ENCODE data around the gene MOB3C.

DNA sequence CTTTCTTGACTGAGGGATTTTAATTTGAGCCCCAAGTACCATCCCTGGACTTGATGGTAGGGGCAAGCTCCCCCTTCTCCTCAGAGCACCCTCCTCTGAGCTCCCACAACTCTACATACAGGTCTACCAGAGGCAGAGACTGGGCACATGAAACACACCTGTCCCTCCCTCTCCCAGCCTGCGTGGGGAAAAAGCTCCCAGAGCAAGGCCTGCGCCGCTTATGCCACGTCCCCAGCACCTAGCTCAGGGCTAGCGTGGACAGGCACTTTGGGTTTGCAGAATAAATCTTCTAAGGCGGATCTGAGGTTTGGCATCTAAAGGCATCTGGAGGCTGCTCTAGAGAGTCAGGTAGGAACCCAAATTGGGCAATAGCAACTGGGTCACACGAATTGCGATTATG lies 57.6 kb downstream of the MOB3C start:
- TF ChIP-seq, protein P1, sequence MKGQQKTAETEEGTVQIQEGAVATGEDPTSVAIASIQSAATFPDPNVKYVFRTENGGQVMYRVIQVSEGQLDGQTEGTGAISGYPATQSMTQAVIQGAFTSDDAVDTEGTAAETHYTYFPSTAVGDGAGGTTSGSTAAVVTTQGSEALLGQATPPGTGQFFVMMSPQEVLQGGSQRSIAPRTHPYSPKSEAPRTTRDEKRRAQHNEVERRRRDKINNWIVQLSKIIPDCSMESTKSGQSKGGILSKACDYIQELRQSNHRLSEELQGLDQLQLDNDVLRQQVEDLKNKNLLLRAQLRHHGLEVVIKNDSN (IDR thresholded peaks at IDR 0.05; ENCODE audit: borderline replicate concordance, low read depth), result no peak
- TF ChIP-seq RCOR1 (IDR thresholded peaks at IDR 0.05; ENCODE audit: low read length) (no peak), RXRA (IDR thresholded peaks at IDR 0.05; ENCODE audit: borderline replicate concordance, low read depth) (no peak), TAF1 (IDR thresholded peaks at IDR 0.05; ENCODE audit: borderline replicate concordance, low read depth, low read length) (no peak), EP300 (IDR thresholded peaks at IDR 0.05; ENCODE audit: borderline replicate concordance in 1 of 2, low read depth in 1 of 2, low read length in 1 of 2) (no peak), SIN3A (IDR thresholded peaks at IDR 0.05; ENCODE audit: borderline replicate concordance, low read depth, low read length) (no peak), ELF1 (IDR thresholded peaks at IDR 0.05) (no peak)
- TF ChIP-seq, protein P2, sequence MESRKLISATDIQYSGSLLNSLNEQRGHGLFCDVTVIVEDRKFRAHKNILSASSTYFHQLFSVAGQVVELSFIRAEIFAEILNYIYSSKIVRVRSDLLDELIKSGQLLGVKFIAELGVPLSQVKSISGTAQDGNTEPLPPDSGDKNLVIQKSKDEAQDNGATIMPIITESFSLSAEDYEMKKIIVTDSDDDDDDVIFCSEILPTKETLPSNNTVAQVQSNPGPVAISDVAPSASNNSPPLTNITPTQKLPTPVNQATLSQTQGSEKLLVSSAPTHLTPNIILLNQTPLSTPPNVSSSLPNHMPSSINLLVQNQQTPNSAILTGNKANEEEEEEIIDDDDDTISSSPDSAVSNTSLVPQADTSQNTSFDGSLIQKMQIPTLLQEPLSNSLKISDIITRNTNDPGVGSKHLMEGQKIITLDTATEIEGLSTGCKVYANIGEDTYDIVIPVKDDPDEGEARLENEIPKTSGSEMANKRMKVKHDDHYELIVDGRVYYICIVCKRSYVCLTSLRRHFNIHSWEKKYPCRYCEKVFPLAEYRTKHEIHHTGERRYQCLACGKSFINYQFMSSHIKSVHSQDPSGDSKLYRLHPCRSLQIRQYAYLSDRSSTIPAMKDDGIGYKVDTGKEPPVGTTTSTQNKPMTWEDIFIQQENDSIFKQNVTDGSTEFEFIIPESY (IDR thresholded peaks at IDR 0.05; ENCODE audit: borderline replicate concordance, low read depth), result no peak
- TF ChIP-seq, protein P3, sequence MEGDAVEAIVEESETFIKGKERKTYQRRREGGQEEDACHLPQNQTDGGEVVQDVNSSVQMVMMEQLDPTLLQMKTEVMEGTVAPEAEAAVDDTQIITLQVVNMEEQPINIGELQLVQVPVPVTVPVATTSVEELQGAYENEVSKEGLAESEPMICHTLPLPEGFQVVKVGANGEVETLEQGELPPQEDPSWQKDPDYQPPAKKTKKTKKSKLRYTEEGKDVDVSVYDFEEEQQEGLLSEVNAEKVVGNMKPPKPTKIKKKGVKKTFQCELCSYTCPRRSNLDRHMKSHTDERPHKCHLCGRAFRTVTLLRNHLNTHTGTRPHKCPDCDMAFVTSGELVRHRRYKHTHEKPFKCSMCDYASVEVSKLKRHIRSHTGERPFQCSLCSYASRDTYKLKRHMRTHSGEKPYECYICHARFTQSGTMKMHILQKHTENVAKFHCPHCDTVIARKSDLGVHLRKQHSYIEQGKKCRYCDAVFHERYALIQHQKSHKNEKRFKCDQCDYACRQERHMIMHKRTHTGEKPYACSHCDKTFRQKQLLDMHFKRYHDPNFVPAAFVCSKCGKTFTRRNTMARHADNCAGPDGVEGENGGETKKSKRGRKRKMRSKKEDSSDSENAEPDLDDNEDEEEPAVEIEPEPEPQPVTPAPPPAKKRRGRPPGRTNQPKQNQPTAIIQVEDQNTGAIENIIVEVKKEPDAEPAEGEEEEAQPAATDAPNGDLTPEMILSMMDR (IDR thresholded peaks at IDR 0.05), result no peak
- TF ChIP-seq, protein P4, sequence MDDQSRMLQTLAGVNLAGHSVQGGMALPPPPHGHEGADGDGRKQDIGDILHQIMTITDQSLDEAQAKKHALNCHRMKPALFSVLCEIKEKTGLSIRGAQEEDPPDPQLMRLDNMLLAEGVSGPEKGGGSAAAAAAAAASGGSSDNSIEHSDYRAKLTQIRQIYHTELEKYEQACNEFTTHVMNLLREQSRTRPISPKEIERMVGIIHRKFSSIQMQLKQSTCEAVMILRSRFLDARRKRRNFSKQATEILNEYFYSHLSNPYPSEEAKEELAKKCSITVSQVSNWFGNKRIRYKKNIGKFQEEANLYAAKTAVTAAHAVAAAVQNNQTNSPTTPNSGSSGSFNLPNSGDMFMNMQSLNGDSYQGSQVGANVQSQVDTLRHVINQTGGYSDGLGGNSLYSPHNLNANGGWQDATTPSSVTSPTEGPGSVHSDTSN (IDR thresholded peaks at IDR 0.05), result no peak
- TF ChIP-seq, protein P5, sequence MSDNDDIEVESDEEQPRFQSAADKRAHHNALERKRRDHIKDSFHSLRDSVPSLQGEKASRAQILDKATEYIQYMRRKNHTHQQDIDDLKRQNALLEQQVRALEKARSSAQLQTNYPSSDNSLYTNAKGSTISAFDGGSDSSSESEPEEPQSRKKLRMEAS (IDR thresholded peaks at IDR 0.05; ENCODE audit: low read depth), result no peak
